Peyer's patch (tissue), 4 donors: ENCODE data around the gene BRD2. TPM values are rescaled to one million over a fixed set of nuclear protein-coding genes. Genes with fewer than 3 reads are reported as not detected.
"Not testable (repeated sequence)": the region's sequence is repeated elsewhere in the genome, so short reads cannot be mapped to it uniquely, and the experiment has no call there.

ENCODE experiments used
- DNase-seq, 3 donors: peaks; one replicate each; pipeline ENCODE4 v3.0.0-alpha.2; 2017 to 2019
- H3K27ac ChIP-seq, 4 donors: fragments of 200-600 bp; sonication (generic); one replicate each; pipeline ENCODE4 v1.5.1; 2016 to 2019
- H3K27me3 ChIP-seq, 2 donors: fragments of 200-600 bp; sonication (generic); one replicate each; pipeline ENCODE4 v1.5.1; 2019
- H3K36me3 ChIP-seq, 3 donors: fragments of 200-600 bp; sonication (generic); one replicate each; pipeline ENCODE4 v1.5.1; 2016 to 2019
- H3K4me1 ChIP-seq, 4 donors: fragments of 200-600 bp; sonication (generic); one replicate each; pipeline ENCODE4 v1.5.1; 2016 to 2019
- H3K4me3 ChIP-seq, 4 donors: fragments of 200-600 bp; sonication (generic); 1 replicate in 3 of 4; 2 replicates in 1 of 4; pipeline ENCODE4 v1.5.1; 2016 to 2019; ENCODE audit warnings: mild to moderate bottlenecking in 1 of 4
- H3K9me3 ChIP-seq, 4 donors: fragments of 200-600 bp; sonication (generic); one replicate each; pipeline ENCODE4 v1.5.1; 2016 to 2019; ENCODE audit warnings: mild to moderate bottlenecking in 1 of 4
- CTCF ChIP-seq, 6 experiments: fragments of 450-650 bp in 4 of 6; fragments of 200-600 bp in 2 of 6; sonication (generic) in 1 of 6; IDR thresholded peaks; one replicate each; pipeline ENCODE4 v1.5.1; 2017 to 2019; ENCODE audit warnings: antibody characterized with exemption in 6 of 6, mild to moderate bottlenecking in 3 of 6, moderate library complexity in 1 of 6
- POLR2A ChIP-seq, 2 donors: fragments of 450-650 bp; IDR thresholded peaks; one replicate each; pipeline ENCODE4 v1.5.1; 2017; ENCODE audit warnings: antibody characterized with exemption in 2 of 2, mild to moderate bottlenecking in 2 of 2, moderate library complexity in 2 of 2
- total RNA-seq, 4 donors: library from RNA; depleted of rRNA; stranded (reverse); fragments of >200 nt; gene quantifications; one replicate each; pipeline ENCODE4 v1.1.0, GENCODE V29; 2016

The BRD2 gene
- total RNA-seq, 4 donors from 2014 or later, result 146 to 525 (median 205) TPM

GRCh38 chr6:32940656-32941213 lies 27.7 kb upstream of the BRD2 start, which contains the start of gene HLA-DMB:
TSS of gene HLA-DMB (minus strand) at chr6:32941028. CDS start at chr6:32940807, 221 bp downstream.
- TF ChIP-seq CTCF (IDR thresholded peaks at IDR 0.05) (peak in 2 of 6 experiments; percentile 10 to 22), POLR2A (IDR thresholded peaks at IDR 0.05) (peak; percentile 32 to 41)
- Histone ChIP-seq H3K4me1 (peaks cover 0 to 33% (median 9%) of the 10 kb centered on the region in 4 donors), H3K9me3 (no peaks in the 10 kb centered on the region), H3K27ac (peak within 1 kb of the TSS; percentile 69 to 89 (median 84)), H3K36me3 (no peaks in the 10 kb centered on the region), H3K27me3 (no peaks in the 10 kb centered on the region), H3K4me3 (peak within 1 kb of the TSS; percentile 50 to 59 (median 52))
- peak; percentile 69 to 83 (median 73) for DNase-seq

- Histone ChIP-seq H3K27me3 (no peaks in the 10 kb centered on the region), H3K27ac (peak overlapping the region; percentile 69 to 89 (median 84)), H3K36me3 (no peaks in the 10 kb centered on the region), H3K4me1 (peaks cover 0 to 33% (median 9%) of the 10 kb centered on the region in 4 donors), H3K9me3 (no peaks in the 10 kb centered on the region), H3K4me3 (peak overlapping the region in 3 of 4 donors; percentile 50 to 59 (median 52))
- TF ChIP-seq POLR2A (IDR thresholded peaks at IDR 0.05) (no peak), CTCF (IDR thresholded peaks at IDR 0.05) (no peak)
- DNase-seq, result peak in 2 of 3 donors; percentile 81 to 86
Observed at GRCh38 chr6:32941214-32941768, 27.1 kb upstream of the BRD2 start.

- peaks cover 0 to 33% (median 9%) of the 10 kb centered on the region in 4 donors for H3K4me1 ChIP-seq
- H3K36me3 ChIP-seq, H3K9me3 ChIP-seq, H3K4me3 ChIP-seq, H3K27me3 ChIP-seq, DNase-seq: not testable (repeated sequence)
- H3K27ac ChIP-seq, result peak overlapping the region in 2 of 4 donors; percentile 66 to 88
Observed at GRCh38 chr6:32942555-32943123, 25.8 kb upstream of the BRD2 start.

GRCh38 chr6:32943864-32944649 lies 24.3 kb upstream of the BRD2 start:
- TF ChIP-seq POLR2A (IDR thresholded peaks at IDR 0.05) (no peak), CTCF (IDR thresholded peaks at IDR 0.05) (no peak)
- H3K27ac ChIP-seq, result peak overlapping the region; percentile 32 to 88 (median 64)

GRCh38 chr6:32945108-32945760 lies 23.2 kb upstream of the BRD2 start:
- peak overlapping the region; percentile 32 to 88 (median 64) for H3K27ac ChIP-seq
- DNase-seq, result peak in 2 of 3 donors; percentile 77 to 81
- H3K27me3 ChIP-seq, result no peaks in the 10 kb centered on the region
- no peaks in the 10 kb centered on the region for H3K9me3 ChIP-seq
- no peak for TF ChIP-seq POLR2A (IDR thresholded peaks at IDR 0.05)
- H3K36me3 ChIP-seq, result no peaks in the 10 kb centered on the region
- peaks cover 0 to 33% (median 13%) of the 10 kb centered on the region in 4 donors for H3K4me1 ChIP-seq
- no peak overlapping the region for H3K4me3 ChIP-seq

More at GRCh38 chr6:32943864-32944649, 24.3 kb upstream of the BRD2 start:
- Histone ChIP-seq H3K4me3 (peak overlapping the region in 2 of 4 donors; percentile 3 to 22), H3K9me3 (no peaks in the 10 kb centered on the region), H3K27me3 (no peaks in the 10 kb centered on the region), H3K36me3 (no peaks in the 10 kb centered on the region), H3K4me1 (peaks cover 0 to 33% (median 13%) of the 10 kb centered on the region in 4 donors)
- peak in 2 of 3 donors; percentile 78 to 84 for DNase-seq

GRCh38 chr6:32945953-32946352 lies 22.4 kb upstream of the BRD2 start:
- H3K27me3 ChIP-seq, result no peaks in the 10 kb centered on the region
- TF ChIP-seq POLR2A (IDR thresholded peaks at IDR 0.05) (no peak), CTCF (IDR thresholded peaks at IDR 0.05) (no peak)
- H3K4me1 ChIP-seq, result peaks cover 0 to 33% (median 13%) of the 10 kb centered on the region in 4 donors
- DNase-seq, result no peak
- peak overlapping the region in 2 of 4 donors; percentile 66 to 88 for H3K27ac ChIP-seq
- H3K36me3 ChIP-seq, result no peaks in the 10 kb centered on the region
- no peak overlapping the region for H3K4me3 ChIP-seq
- no peaks in the 10 kb centered on the region for H3K9me3 ChIP-seq
